ENCODE measurements around the gene PAGE4. TPM values are rescaled to one million over a fixed set of nuclear protein-coding genes. Genes with fewer than 3 reads are reported as not detected.
A peak's percentile ranks its signal among the peaks of the same experiment; 100 is the strongest.

PAGE4 gene
- total and polyA plus RNA-seq, 2 of the 13 experiments (the other 11 are each of a cell fraction or from before 2014, with no cell fraction given): 1.1 TPM; not detected in 1

GRCh38 chrX:49816435-49816834, 12.7 kb upstream of the PAGE4 start (continued):
- 0 out of 2 replicates have a peak, but pooled peaks have one; percentile 12 for TF ChIP-seq TBX2 (CRISPR knock-in tag; IDR thresholded peaks at IDR 0.05; ENCODE audit: borderline replicate concordance)
- TF ChIP-seq ARID5B (CRISPR knock-in tag; IDR thresholded peaks at IDR 0.05): peak; percentile 31; the same call in 1 of the 2 replicates
- 0 out of 2 replicates have a peak, but pooled peaks have one; percentile 30 for TF ChIP-seq GATAD2A (CRISPR knock-in tag; IDR thresholded peaks at IDR 0.05)
- TF ChIP-seq FOSL2 (CRISPR knock-in tag; IDR thresholded peaks at IDR 0.05): peak; percentile 26; the same call in 1 of the 2 replicates
- no peak for TF ChIP-seq KDM5B (CRISPR knock-in tag; IDR thresholded peaks at IDR 0.05; ENCODE audit: borderline replicate concordance)
- TF ChIP-seq SOX6 (IDR thresholded peaks at IDR 0.05): no peak
- TF ChIP-seq SOX6 (CRISPR knock-in tag; IDR thresholded peaks at IDR 0.05): 0 out of 2 replicates have a peak, but pooled peaks have one; percentile 22
- no peak for TF ChIP-seq ZNF557 (CRISPR knock-in tag; IDR thresholded peaks at IDR 0.05)
- TF ChIP-seq YEATS4 (CRISPR knock-in tag; IDR thresholded peaks at IDR 0.05; ENCODE audit: borderline replicate concordance): no peak
- peak; percentile 29; the same call in 1 of the 2 replicates for TF ChIP-seq POLR2AphosphoS5 (IDR thresholded peaks at IDR 0.05; ENCODE audit: low read depth, low read length)
- 0 out of 2 replicates have a peak, but pooled peaks have one; percentile 30 for TF ChIP-seq FOXP4 (CRISPR knock-in tag; IDR thresholded peaks at IDR 0.05)
- no peak for TF ChIP-seq IKZF5 (CRISPR knock-in tag; IDR thresholded peaks at IDR 0.05)
